HepG2 (cell line): ENCODE data around the gene SMLR1. TPM values are rescaled to one million over a fixed set of nuclear protein-coding genes. Genes with fewer than 3 reads are reported as not detected.
A peak's percentile ranks its signal among the peaks of the same experiment; 100 is the strongest.

Experiments
- ARNT2 ChIP-seq: sonication (generic); formaldehyde crosslinking; IDR thresholded peaks from 2 replicates; pipeline ENCODE4 v1.8.0; 2022; ENCODE audit warnings: mild to moderate bottlenecking, low read depth, missing genetic modification reagents, moderate library complexity
- ARNTL ChIP-seq: sonication (generic); formaldehyde crosslinking; IDR thresholded peaks from 2 replicates; pipeline ENCODE4 v1.4.0; 2020; ENCODE audit warnings: mild to moderate bottlenecking, missing genetic modification reagents
- FOXA3 ChIP-seq: IDR thresholded peaks from 2 replicates; pipeline ENCODE4 v1.6.1; 2016; ENCODE audit warnings: missing genetic modification reagents, missing compliant biosample characterization
- MED1 ChIP-seq: sonication (generic); formaldehyde crosslinking; IDR thresholded peaks from 2 replicates; pipeline ENCODE4 v1.4.0; 2020; ENCODE audit warnings: missing genetic modification reagents
- MLX ChIP-seq: IDR thresholded peaks from 2 replicates; pipeline ENCODE4 v1.6.1; 2016
- MNT ChIP-seq: fragments of 450-650 bp; IDR thresholded peaks from 2 replicates; pipeline ENCODE4 v1.6.1; 2016
- NR2F1 ChIP-seq, 2 experiments: fragments of 450-650 bp in 1 of 2; formaldehyde crosslinking in 1 of 2; IDR thresholded peaks; 2 replicates each; pipeline versions ENCODE4 v1.5.0 to v1.6.1; 2016 to 2020; ENCODE audit warnings: mild to moderate bottlenecking in 1 of 2, missing compliant biosample characterization in 1 of 2, missing genetic modification reagents in 1 of 2, moderate library complexity in 1 of 2
- PAXIP1 ChIP-seq: sonication (generic); formaldehyde crosslinking; conservative IDR thresholded peaks from 2 replicates; pipeline ENCODE4 v1.4.0; 2020; ENCODE audit warnings: mild to moderate bottlenecking, missing genetic modification reagents, moderate library complexity
- RBFOX2 ChIP-seq: fragments of 200-400 bp; formaldehyde crosslinking; IDR thresholded peaks from 2 replicates; pipeline ENCODE4 v1.6.1; 2017; ENCODE audit warnings: low read depth, mild to moderate bottlenecking, low read length
- RFX5 ChIP-seq: IDR thresholded peaks from 2 replicates; pipeline ENCODE4 v1.6.1; 2011; ENCODE audit warnings: low read depth, low read length, improper control_type of control experiment
- SOX6 ChIP-seq, 2 experiments: fragments of 450-650 bp in 1 of 2; sonication (generic) in 1 of 2; formaldehyde crosslinking in 1 of 2; IDR thresholded peaks; 2 replicates each; pipeline versions ENCODE4 v1.4.0 to v1.6.1; 2017 to 2020; ENCODE audit warnings: antibody characterized with exemption in 1 of 2, mild to moderate bottlenecking in 1 of 2, missing genetic modification reagents in 1 of 2
- SRSF4 ChIP-seq: fragments of 200-400 bp; formaldehyde crosslinking; IDR thresholded peaks from one replicate; pipeline ENCODE4 v1.6.1; 2018; ENCODE audit warnings: mild to moderate bottlenecking, low read depth, low read length, moderate library complexity; ENCODE audit not compliant: poor library complexity, severe bottlenecking
- ZBTB20 ChIP-seq: sonication (generic); formaldehyde crosslinking; IDR thresholded peaks from 2 replicates; pipeline ENCODE4 v1.8.1; 2023; ENCODE audit warnings: missing genetic modification reagents, low read depth, mild to moderate bottlenecking, borderline replicate concordance
- ZNF607 ChIP-seq: sonication (generic); formaldehyde crosslinking; IDR thresholded peaks from 2 replicates; pipeline ENCODE4 v1.5.1; 2020; ENCODE audit warnings: missing genetic modification reagents, mild to moderate bottlenecking, borderline replicate concordance
- ZNF614 ChIP-seq: IDR thresholded peaks from 2 replicates; pipeline ENCODE4 v1.6.1; 2018; ENCODE audit warnings: missing biosample characterization, missing genetic modification reagents, inconsistent platforms, borderline replicate concordance
- ZNF616 ChIP-seq: sonication (generic); formaldehyde crosslinking; IDR thresholded peaks from 2 replicates; pipeline ENCODE4 v1.5.0; 2020; ENCODE audit warnings: low read depth, mild to moderate bottlenecking, missing genetic modification reagents
- ZNF670 ChIP-seq: sonication (generic); formaldehyde crosslinking; IDR thresholded peaks from 2 replicates; pipeline ENCODE4 v1.8.0; 2022; ENCODE audit warnings: mild to moderate bottlenecking, missing genetic modification reagents, borderline replicate concordance
- ZZZ3 ChIP-seq: sonication (generic); formaldehyde crosslinking; IDR thresholded peaks from 2 replicates; pipeline ENCODE4 v1.4.0; 2020; ENCODE audit warnings: missing genetic modification reagents, mild to moderate bottlenecking, borderline replicate concordance
- polyA plus RNA-seq, 8 experiments: library from polyadenylated mRNA; depleted of rRNA in 3 of 8; stranded (reverse) in 7 of 8; unstranded in 1 of 8; fragments of >200 nt; fragmentation: Illumina TruSeq in 4 of 8; extraction: Trizol in 4 of 8; gene quantifications; 2 replicates each; pipeline versions ENCODE4 v1.2.1 to v1.2.3, GENCODE V29; 2011 to 2016; ENCODE audit warnings: low read depth in 4 of 8, missing spikeins in 1 of 8, mixed read lengths in 1 of 8; ENCODE audit not compliant: insufficient read depth in 1 of 8
- total RNA-seq, 5 experiments: library from RNA; depleted of rRNA; stranded (reverse); fragments of >200 nt; fragmentation: Illumina TruSeq; extraction: Trizol; gene quantifications; 2 replicates each; pipeline ENCODE4 v1.2.3, GENCODE V29; 2016; ENCODE audit warnings: low read depth in 1 of 5
- TF ChIP-seq, protein P1 (sequence below): sonication (generic); formaldehyde crosslinking; conservative IDR thresholded peaks from 2 replicates; pipeline ENCODE4 v1.8.0; 2022; ENCODE audit warnings: mild to moderate bottlenecking, moderate library complexity, missing genetic modification reagents
- TF ChIP-seq, protein P2 (sequence below): IDR thresholded peaks from 2 replicates; pipeline ENCODE4 v1.6.1; 2018; ENCODE audit warnings: missing genetic modification reagents

SMLR1 gene
- total and polyA plus RNA-seq, 2 of the 13 experiments (the other 11 are each of a cell fraction or from before 2014, with no cell fraction given), result 41.8 to 104 TPM

GRCh38 chr6:130824978-130825694 is 2.1 kb upstream of the SMLR1 start (continued):
- TF ChIP-seq ZNF614 (CRISPR knock-in tag) (0 out of 2 replicates have a peak, but pooled peaks have one; percentile 24), ZNF616 (CRISPR knock-in tag) (no peak), ZBTB20 (CRISPR knock-in tag) (no peak), SOX6 (IDR thresholded peaks at IDR 0.05) (no peak), SOX6 (CRISPR knock-in tag; IDR thresholded peaks at IDR 0.05) (no peak), MLX (CRISPR knock-in tag) (no peak), MNT (no peak), NR2F1 (CRISPR knock-in tag; IDR thresholded peaks at IDR 0.05) (peak in 1 of 2 experiments; percentile 50; a peak in 2 of 4 replicates), FOXA3 (no peak), ZZZ3 (CRISPR knock-in tag) (no peak), RBFOX2 (no peak), ARNT2 (CRISPR knock-in tag) (0 out of 2 replicates have a peak, but pooled peaks have one; percentile 29), ZNF670 (CRISPR knock-in tag) (no peak), ZNF607 (CRISPR knock-in tag) (no peak), SRSF4 (no peak), MED1 (CRISPR knock-in tag) (peak; percentile 56; the same call in 1 of the 2 replicates), ARNTL (CRISPR knock-in tag) (no peak), PAXIP1 (CRISPR knock-in tag) (peak; percentile 51; the same call in 1 of the 2 replicates), RFX5 (no peak)
- TF ChIP-seq, protein P1, sequence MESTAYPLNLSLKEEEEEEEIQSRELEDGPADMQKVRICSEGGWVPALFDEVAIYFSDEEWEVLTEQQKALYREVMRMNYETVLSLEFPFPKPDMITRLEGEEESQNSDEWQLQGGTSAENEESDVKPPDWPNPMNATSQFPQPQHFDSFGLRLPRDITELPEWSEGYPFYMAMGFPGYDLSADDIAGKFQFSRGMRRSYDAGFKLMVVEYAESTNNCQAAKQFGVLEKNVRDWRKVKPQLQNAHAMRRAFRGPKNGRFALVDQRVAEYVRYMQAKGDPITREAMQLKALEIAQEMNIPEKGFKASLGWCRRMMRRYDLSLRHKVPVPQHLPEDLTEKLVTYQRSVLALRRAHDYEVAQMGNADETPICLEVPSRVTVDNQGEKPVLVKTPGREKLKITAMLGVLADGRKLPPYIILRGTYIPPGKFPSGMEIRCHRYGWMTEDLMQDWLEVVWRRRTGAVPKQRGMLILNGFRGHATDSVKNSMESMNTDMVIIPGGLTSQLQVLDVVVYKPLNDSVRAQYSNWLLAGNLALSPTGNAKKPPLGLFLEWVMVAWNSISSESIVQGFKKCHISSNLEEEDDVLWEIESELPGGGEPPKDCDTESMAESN (CRISPR knock-in tag), result no peak
- TF ChIP-seq, protein P2, sequence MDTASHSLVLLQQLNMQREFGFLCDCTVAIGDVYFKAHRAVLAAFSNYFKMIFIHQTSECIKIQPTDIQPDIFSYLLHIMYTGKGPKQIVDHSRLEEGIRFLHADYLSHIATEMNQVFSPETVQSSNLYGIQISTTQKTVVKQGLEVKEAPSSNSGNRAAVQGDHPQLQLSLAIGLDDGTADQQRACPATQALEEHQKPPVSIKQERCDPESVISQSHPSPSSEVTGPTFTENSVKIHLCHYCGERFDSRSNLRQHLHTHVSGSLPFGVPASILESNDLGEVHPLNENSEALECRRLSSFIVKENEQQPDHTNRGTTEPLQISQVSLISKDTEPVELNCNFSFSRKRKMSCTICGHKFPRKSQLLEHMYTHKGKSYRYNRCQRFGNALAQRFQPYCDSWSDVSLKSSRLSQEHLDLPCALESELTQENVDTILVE (CRISPR knock-in tag), result no peak
